ENCODE data around the gene FARP2. TPM values are rescaled to one million over a fixed set of nuclear protein-coding genes. Genes with fewer than 3 reads are reported as not detected.
"Not testable (repeated sequence)": the region's sequence is repeated elsewhere in the genome, so short reads cannot be mapped to it uniquely, and the experiment has no call there.

FARP2 gene
- total RNA-seq, 1 experiment from 2014 or later = 49.3 TPM

DNA sequence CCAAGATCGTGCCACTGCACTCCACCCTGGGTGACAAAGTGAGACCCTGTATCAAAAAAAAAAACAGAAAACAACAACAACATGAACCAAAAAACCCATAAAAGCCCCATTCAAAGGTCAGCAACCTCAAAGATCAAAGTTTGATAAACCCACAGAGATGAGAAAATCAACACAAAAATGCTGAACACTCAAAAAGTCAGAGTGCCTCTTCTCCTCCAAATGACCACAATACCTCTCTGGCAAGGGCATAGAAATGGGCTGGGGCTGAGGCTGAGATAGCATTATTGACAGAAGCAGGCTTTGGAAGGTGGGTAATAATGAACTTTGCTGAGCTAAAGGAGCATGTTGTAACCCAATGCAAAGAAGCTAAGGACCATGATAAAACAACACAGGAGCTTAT lies 66.3 kb downstream of the FARP2 start (continued):
- TF ChIP-seq RAD21 (IDR thresholded peaks at IDR 0.05; ENCODE audit: low read depth) (no peak), POLR2AphosphoS5 (IDR thresholded peaks at IDR 0.05; ENCODE audit: low read depth, low read length) (no peak)

DNA sequence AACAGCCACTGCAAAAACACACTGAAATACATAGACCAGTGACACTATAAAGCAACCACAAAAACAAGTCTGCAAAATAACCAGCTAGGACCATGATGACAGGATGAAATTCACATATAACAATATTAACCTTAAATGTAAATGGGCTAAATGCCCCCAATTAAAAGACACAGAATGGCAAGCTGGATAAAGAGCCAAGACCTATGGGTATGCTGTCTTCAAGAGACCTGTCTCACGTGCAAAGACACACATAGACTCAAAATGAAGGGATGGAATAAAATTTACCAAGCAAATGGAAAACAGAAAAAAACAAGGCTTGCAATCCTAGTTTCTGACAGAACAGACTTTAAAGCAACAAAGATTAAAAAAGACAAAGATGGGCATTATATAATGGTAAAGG lies 67.4 kb downstream of the FARP2 start:
- H3K36me3 ChIP-seq (ENCODE audit: control insufficient read depth in 1 of 2, insufficient read depth in 2 of 2, low read length in 2 of 2) = peaks cover 10 to 11% of the 10 kb centered on the region in 2 experiments; a peak in 3 of 4 replicates
- BruUV-seq (replicated peaks) = not testable (repeated sequence)

DNA sequence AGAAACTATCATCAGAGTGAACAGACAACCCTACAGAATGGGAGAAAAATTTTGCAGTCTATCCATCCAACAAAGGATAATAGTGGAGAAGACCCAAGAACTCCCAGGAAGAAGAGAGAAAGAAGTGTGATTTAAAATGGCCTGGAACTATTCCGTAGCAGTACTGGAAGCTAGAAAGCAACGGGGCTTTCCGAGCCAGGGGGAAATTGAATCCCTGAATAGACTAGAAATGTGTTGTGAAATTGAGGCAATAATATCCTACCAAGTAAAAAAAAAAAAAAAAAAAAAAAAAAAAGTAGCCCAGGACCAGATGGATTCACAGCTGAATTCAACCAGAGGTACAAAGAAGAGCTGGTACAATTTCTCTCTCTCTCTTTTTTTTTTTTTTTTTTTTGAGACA lies 69.3 kb downstream of the FARP2 start:
- Histone ChIP-seq H3K4me2 (ENCODE audit: low read length) (no peak overlapping the region), H3K4me1 (ENCODE audit: control insufficient read depth in 1 of 2, insufficient read depth in 2 of 2, low read length in 2 of 2) (no peaks in the 10 kb centered on the region), H3K79me2 (ENCODE audit: insufficient read depth, low read length) (no peaks in the 10 kb centered on the region), H3K27ac (ENCODE audit: low read depth, low read length) (no peak overlapping the region), H3K27me3 (ENCODE audit: insufficient read depth, low read length) (no peaks in the 10 kb centered on the region), H3K36me3 (ENCODE audit: control insufficient read depth in 1 of 2, insufficient read depth in 2 of 2, low read length in 2 of 2) (peaks cover 3 to 10% of the 10 kb centered on the region in 2 experiments; a peak in 2 of 4 replicates), H4K20me1 (ENCODE audit: insufficient read depth) (no peaks in the 10 kb centered on the region), H2AFZ (ENCODE audit: low read depth, low read length, poor library complexity, severe bottlenecking) (no peak overlapping the region), H3K9me2 (ENCODE audit: insufficient read depth) (no peaks in the 10 kb centered on the region), H3K9me3 (ENCODE audit: control insufficient read depth in 1 of 2, insufficient read depth in 1 of 2, low read depth in 1 of 2, low read length in 2 of 2) (no peaks in the 10 kb centered on the region), H3K4me3 (replicated peaks in 1 of 2; ENCODE audit: low read depth in 1 of 2, low read length in 2 of 2) (no peak overlapping the region), H3K9ac (ENCODE audit: low read length) (no peak overlapping the region)
- RAD21 ChIA-PET (ENCODE audit: low non-redundant PET in 1 of 2, low total read pairs in 2 of 2, uncharacterized antibody in 2 of 2, unreplicated experiment in 2 of 2) = no interaction called here
- intact Hi-C loops (cut with micrococcal nuclease) = no loop called here
- DNase-seq (ENCODE audit: low read depth, low spot score) (no peak), ATAC-seq (no peak)
- CTCF ChIA-PET = no interaction called here
- POLR2A ChIA-PET = no interaction called here
- BruUV-seq (replicated peaks) = no TSS peak
- TF ChIP-seq JUND (IDR thresholded peaks at IDR 0.05) = no peak
- TF ChIP-seq EZH2 (IDR thresholded peaks at IDR 0.05) = no peak
- no peak for TF ChIP-seq ZNF274 (IDR thresholded peaks at IDR 0.05; ENCODE audit: low read depth, low read length)
- TF ChIP-seq ZFX (IDR thresholded peaks at IDR 0.05) = no peak
- TF ChIP-seq, protein P1, sequence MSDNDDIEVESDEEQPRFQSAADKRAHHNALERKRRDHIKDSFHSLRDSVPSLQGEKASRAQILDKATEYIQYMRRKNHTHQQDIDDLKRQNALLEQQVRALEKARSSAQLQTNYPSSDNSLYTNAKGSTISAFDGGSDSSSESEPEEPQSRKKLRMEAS (IDR thresholded peaks at IDR 0.05) = no peak
- TF ChIP-seq, protein P2, sequence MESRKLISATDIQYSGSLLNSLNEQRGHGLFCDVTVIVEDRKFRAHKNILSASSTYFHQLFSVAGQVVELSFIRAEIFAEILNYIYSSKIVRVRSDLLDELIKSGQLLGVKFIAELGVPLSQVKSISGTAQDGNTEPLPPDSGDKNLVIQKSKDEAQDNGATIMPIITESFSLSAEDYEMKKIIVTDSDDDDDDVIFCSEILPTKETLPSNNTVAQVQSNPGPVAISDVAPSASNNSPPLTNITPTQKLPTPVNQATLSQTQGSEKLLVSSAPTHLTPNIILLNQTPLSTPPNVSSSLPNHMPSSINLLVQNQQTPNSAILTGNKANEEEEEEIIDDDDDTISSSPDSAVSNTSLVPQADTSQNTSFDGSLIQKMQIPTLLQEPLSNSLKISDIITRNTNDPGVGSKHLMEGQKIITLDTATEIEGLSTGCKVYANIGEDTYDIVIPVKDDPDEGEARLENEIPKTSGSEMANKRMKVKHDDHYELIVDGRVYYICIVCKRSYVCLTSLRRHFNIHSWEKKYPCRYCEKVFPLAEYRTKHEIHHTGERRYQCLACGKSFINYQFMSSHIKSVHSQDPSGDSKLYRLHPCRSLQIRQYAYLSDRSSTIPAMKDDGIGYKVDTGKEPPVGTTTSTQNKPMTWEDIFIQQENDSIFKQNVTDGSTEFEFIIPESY (IDR thresholded peaks at IDR 0.05; ENCODE audit: extremely low read depth, insufficient replicate concordance, low read length) = no peak
- no peak for TF ChIP-seq ELF1 (IDR thresholded peaks at IDR 0.05; ENCODE audit: borderline replicate concordance, low read depth)
- no peak for TF ChIP-seq EZH2phosphoT487 (IDR thresholded peaks at IDR 0.05; ENCODE audit: borderline replicate concordance)
- no peak for TF ChIP-seq CBX3 (IDR thresholded peaks at IDR 0.05; ENCODE audit: low read depth)
- TF ChIP-seq FOSL1 (IDR thresholded peaks at IDR 0.05; ENCODE audit: low read depth) = no peak
- TF ChIP-seq, protein P3, sequence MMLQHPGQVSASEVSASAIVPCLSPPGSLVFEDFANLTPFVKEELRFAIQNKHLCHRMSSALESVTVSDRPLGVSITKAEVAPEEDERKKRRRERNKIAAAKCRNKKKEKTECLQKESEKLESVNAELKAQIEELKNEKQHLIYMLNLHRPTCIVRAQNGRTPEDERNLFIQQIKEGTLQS (IDR thresholded peaks at IDR 0.05) = no peak
- TF ChIP-seq POLR2A (IDR thresholded peaks at IDR 0.05; ENCODE audit: borderline replicate concordance, extremely low read depth, insufficient read depth, insufficient read length) = no peak
- TF ChIP-seq EGR1 (IDR thresholded peaks at IDR 0.05; ENCODE audit: low read depth) = no peak
- no peak for TF ChIP-seq SIN3A (IDR thresholded peaks at IDR 0.05; ENCODE audit: low read depth)
- TF ChIP-seq, protein P4, sequence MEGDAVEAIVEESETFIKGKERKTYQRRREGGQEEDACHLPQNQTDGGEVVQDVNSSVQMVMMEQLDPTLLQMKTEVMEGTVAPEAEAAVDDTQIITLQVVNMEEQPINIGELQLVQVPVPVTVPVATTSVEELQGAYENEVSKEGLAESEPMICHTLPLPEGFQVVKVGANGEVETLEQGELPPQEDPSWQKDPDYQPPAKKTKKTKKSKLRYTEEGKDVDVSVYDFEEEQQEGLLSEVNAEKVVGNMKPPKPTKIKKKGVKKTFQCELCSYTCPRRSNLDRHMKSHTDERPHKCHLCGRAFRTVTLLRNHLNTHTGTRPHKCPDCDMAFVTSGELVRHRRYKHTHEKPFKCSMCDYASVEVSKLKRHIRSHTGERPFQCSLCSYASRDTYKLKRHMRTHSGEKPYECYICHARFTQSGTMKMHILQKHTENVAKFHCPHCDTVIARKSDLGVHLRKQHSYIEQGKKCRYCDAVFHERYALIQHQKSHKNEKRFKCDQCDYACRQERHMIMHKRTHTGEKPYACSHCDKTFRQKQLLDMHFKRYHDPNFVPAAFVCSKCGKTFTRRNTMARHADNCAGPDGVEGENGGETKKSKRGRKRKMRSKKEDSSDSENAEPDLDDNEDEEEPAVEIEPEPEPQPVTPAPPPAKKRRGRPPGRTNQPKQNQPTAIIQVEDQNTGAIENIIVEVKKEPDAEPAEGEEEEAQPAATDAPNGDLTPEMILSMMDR (IDR thresholded peaks at IDR 0.05 in 2 of 3, conservative IDR thresholded peaks at IDR 0.05 in 1 of 3; ENCODE audit: borderline replicate concordance in 1 of 3, insufficient read depth in 1 of 3, low read depth in 2 of 3, low read length in 2 of 3) = no peak

More for the DNA sequence above, 67.4 kb downstream of the FARP2 start:
- intact Hi-C loops (cut with micrococcal nuclease); H3K9ac ChIP-seq (ENCODE audit: low read length); CTCF ChIA-PET; H3K9me2 ChIP-seq (ENCODE audit: insufficient read depth); H3K4me1 ChIP-seq (ENCODE audit: control insufficient read depth in 1 of 2, insufficient read depth in 2 of 2, low read length in 2 of 2); H2AFZ ChIP-seq (ENCODE audit: low read depth, low read length, poor library complexity, severe bottlenecking); H3K27me3 ChIP-seq (ENCODE audit: insufficient read depth, low read length); ATAC-seq; H4K20me1 ChIP-seq (ENCODE audit: insufficient read depth); H3K79me2 ChIP-seq (ENCODE audit: insufficient read depth, low read length); H3K27ac ChIP-seq (ENCODE audit: low read depth, low read length); H3K4me2 ChIP-seq (ENCODE audit: low read length); DNase-seq (ENCODE audit: low read depth, low spot score); RAD21 ChIA-PET (ENCODE audit: low non-redundant PET in 1 of 2, low total read pairs in 2 of 2, uncharacterized antibody in 2 of 2, unreplicated experiment in 2 of 2); POLR2A ChIA-PET; H3K4me3 ChIP-seq (replicated peaks in 1 of 2; ENCODE audit: low read depth in 1 of 2, low read length in 2 of 2); H3K9me3 ChIP-seq (ENCODE audit: control insufficient read depth in 1 of 2, insufficient read depth in 1 of 2, low read depth in 1 of 2, low read length in 2 of 2): not testable (repeated sequence)

All from HCT116 (cell line).